H9 (cell line): Measurements from ENCODE around the gene NDUFAF4. TPM values are rescaled to one million over a fixed set of nuclear protein-coding genes. Genes with fewer than 3 reads are reported as not detected.

Source experiments
- DNase-seq: peaks from one replicate; pipeline ENCODE4 v3.0.0-alpha.2; 2017
- H2AFZ ChIP-seq: one replicate; pipeline ENCODE4 v1.6.1; 2013; ENCODE audit warnings: mild to moderate bottlenecking, low read length, control low read depth, moderate library complexity
- H2AK5ac ChIP-seq: 2 replicates; pipeline ENCODE4 v1.6.1; 2013; ENCODE audit warnings: low read length, control low read depth, mixed read lengths; ENCODE audit not compliant: insufficient read length
- H2BK120ac ChIP-seq: one replicate; pipeline ENCODE4 v1.6.1; 2013; ENCODE audit warnings: low read depth, mild to moderate bottlenecking, low read length, control low read depth, inconsistent platforms; ENCODE audit not compliant: poor library complexity, severe bottlenecking
- H2BK12ac ChIP-seq: 2 replicates; pipeline ENCODE4 v1.6.1; 2013; ENCODE audit warnings: low read length, control low read depth, mixed read lengths, low read depth; ENCODE audit not compliant: insufficient read length
- H2BK15ac ChIP-seq: 2 replicates; pipeline ENCODE4 v1.6.1; 2013; ENCODE audit warnings: low read depth, low read length, control low read depth
- H2BK20ac ChIP-seq: one replicate; pipeline ENCODE4 v1.6.1; 2013; ENCODE audit warnings: low read depth, mild to moderate bottlenecking, low read length, control low read depth, inconsistent platforms; ENCODE audit not compliant: poor library complexity, severe bottlenecking
- H2BK5ac ChIP-seq: 2 replicates; pipeline ENCODE4 v1.6.1; 2013; ENCODE audit warnings: low read length, control low read depth, mixed read lengths; ENCODE audit not compliant: insufficient read length
- H3K14ac ChIP-seq: 2 replicates; pipeline ENCODE4 v1.6.1; 2013; ENCODE audit warnings: low read length, control low read depth; ENCODE audit not compliant: insufficient read depth
- H3K18ac ChIP-seq: 2 replicates; pipeline ENCODE4 v1.6.1; 2013; ENCODE audit warnings: low read depth, mild to moderate bottlenecking, mixed read lengths, low read length, control low read depth; ENCODE audit not compliant: insufficient read length
- H3K23ac ChIP-seq: 2 replicates; pipeline ENCODE4 v1.6.1; 2013; ENCODE audit warnings: low read length, control low read depth, mixed read lengths, low read depth; ENCODE audit not compliant: insufficient read length
- H3K23me2 ChIP-seq: 2 replicates; pipeline ENCODE4 v1.6.1; 2013; ENCODE audit warnings: low read depth, mild to moderate bottlenecking, mixed read lengths, low read length, control low read depth; ENCODE audit not compliant: insufficient read length, poor library complexity, severe bottlenecking
- H3K27ac ChIP-seq: 2 replicates; pipeline ENCODE4 v1.5.1; 2013; ENCODE audit warnings: low read length, control low read depth, mixed read lengths, low read depth; ENCODE audit not compliant: insufficient read length
- H3K27me3 ChIP-seq: 2 replicates; pipeline ENCODE4 v1.6.1; 2013; ENCODE audit warnings: low read length, control low read depth, inconsistent platforms; ENCODE audit not compliant: insufficient read depth
- H3K4ac ChIP-seq: 2 replicates; pipeline ENCODE4 v1.6.1; 2013; ENCODE audit warnings: low read depth, mild to moderate bottlenecking, control low read depth, inconsistent platforms, low read length, moderate library complexity
- H3K4me1 ChIP-seq: 2 replicates; pipeline ENCODE4 v1.6.1; 2013; ENCODE audit warnings: low read length, control low read depth, inconsistent platforms; ENCODE audit not compliant: insufficient read depth
- H3K4me2 ChIP-seq: 2 replicates; pipeline ENCODE4 v1.6.1; 2013; ENCODE audit warnings: low read length, control low read depth, mixed read lengths; ENCODE audit not compliant: insufficient read length, insufficient read depth
- H3K56ac ChIP-seq: 2 replicates; pipeline ENCODE4 v1.6.1; 2013; ENCODE audit warnings: low read depth, mild to moderate bottlenecking, mixed read lengths, low read length, control low read depth; ENCODE audit not compliant: insufficient read length
- H3K79me1 ChIP-seq: 2 replicates; pipeline ENCODE4 v1.6.1; 2013; ENCODE audit warnings: low read depth, mild to moderate bottlenecking, moderate library complexity, low read length, control low read depth, inconsistent platforms; ENCODE audit not compliant: insufficient read depth, poor library complexity, severe bottlenecking
- H3K79me2 ChIP-seq: 2 replicates; pipeline ENCODE4 v1.6.1; 2013; ENCODE audit warnings: low read length, control low read depth, inconsistent platforms; ENCODE audit not compliant: insufficient read depth
- H3K9ac ChIP-seq: 2 replicates; pipeline ENCODE4 v1.6.1; 2013; ENCODE audit warnings: low read length, control low read depth, mixed read lengths; ENCODE audit not compliant: insufficient read length; ENCODE audit errors: extremely low read depth
- H3K9me3 ChIP-seq: one replicate; pipeline ENCODE4 v1.6.1; 2013; ENCODE audit warnings: low read depth, low read length, inconsistent platforms; ENCODE audit not compliant: control insufficient read depth
- H3T11ph ChIP-seq: one replicate; pipeline ENCODE4 v1.6.1; 2013; ENCODE audit warnings: mild to moderate bottlenecking, low read length, control low read depth, inconsistent platforms
- H4K20me1 ChIP-seq: one replicate; pipeline ENCODE4 v1.6.1; 2013; ENCODE audit not compliant: control insufficient read depth, insufficient read length, insufficient read depth
- H4K5ac ChIP-seq: 2 replicates; pipeline ENCODE4 v1.6.1; 2013; ENCODE audit warnings: low read depth, mild to moderate bottlenecking, mixed read lengths, low read length, control low read depth; ENCODE audit not compliant: insufficient read length
- H4K8ac ChIP-seq: replicated peaks from 2 replicates; pipeline ENCODE4 v1.6.1; 2013; ENCODE audit warnings: low read length, control low read depth, mixed read lengths, low read depth; ENCODE audit not compliant: insufficient read length
- H4K91ac ChIP-seq: 2 replicates; pipeline ENCODE4 v1.6.1; 2013; ENCODE audit warnings: low read depth, mild to moderate bottlenecking, moderate library complexity, mixed read lengths, low read length, control low read depth; ENCODE audit not compliant: insufficient read length
- H3K27ac Mint-ChIP-seq, 3 experiments: 2 replicates in 2 of 3; 3 replicates in 1 of 3; pipeline ENCODE4 v1.8.0; 2020 to 2021; ENCODE audit warnings: mixed read lengths in 3 of 3, mild to moderate bottlenecking in 1 of 3, moderate library complexity in 1 of 3
- H3K27me3 Mint-ChIP-seq: 2 replicates; pipeline ENCODE4 v1.8.0; 2021; ENCODE audit warnings: low read depth, mild to moderate bottlenecking, moderate library complexity, mixed read lengths
- H3K36me3 Mint-ChIP-seq, 3 experiments: 2 replicates in 2 of 3; 3 replicates in 1 of 3; pipeline ENCODE4 v1.8.0; 2020 to 2021; ENCODE audit warnings: low read depth in 3 of 3, mixed read lengths in 3 of 3; ENCODE audit not compliant: insufficient read depth in 1 of 3
- H3K4me1 Mint-ChIP-seq, 2 experiments: 2 replicates each; pipeline ENCODE4 v1.8.0; 2020; ENCODE audit warnings: mixed read lengths in 2 of 2
- H3K4me3 Mint-ChIP-seq, 2 experiments: 2 replicates in 1 of 2; 3 replicates in 1 of 2; pipeline ENCODE4 v1.8.0; 2020 to 2021; ENCODE audit warnings: mild to moderate bottlenecking in 2 of 2, mixed read lengths in 2 of 2, moderate library complexity in 1 of 2
- H3K9me3 Mint-ChIP-seq, 2 experiments: 2 replicates in 1 of 2; 3 replicates in 1 of 2; pipeline ENCODE4 v1.8.0; 2020; ENCODE audit warnings: mild to moderate bottlenecking in 2 of 2, mixed read lengths in 2 of 2, moderate library complexity in 1 of 2
- WGBS: extraction: QIAGEN DNeasy Blood & Tissue Kit; methylation state at CpG from one replicate; pipeline ENCODE4 v1.1.7; 2013; ENCODE audit warnings: missing lambda C conversion rate, low lambda C conversion rate, mixed read lengths; ENCODE audit not compliant: insufficient read length; ENCODE audit errors: extremely low coverage; 5-methylcytosine and 5-hydroxymethylcytosine counted together
- total RNA-seq: library from RNA; stranded (reverse); gene quantifications from 2 replicates; pipeline ENCODE4 v1.2.1, GENCODE V29; 2021
- TF ChIP-seq, protein P1 (sequence below): fragments of 200-600 bp; sonication (generic); conservative IDR thresholded peaks from 3 replicates; pipeline ENCODE4 v1.8.0; 2021; ENCODE audit warnings: antibody characterized with exemption, mild to moderate bottlenecking

NDUFAF4 gene
- total RNA-seq, 1 experiment from 2014 or later: 86.6 TPM

DNA sequence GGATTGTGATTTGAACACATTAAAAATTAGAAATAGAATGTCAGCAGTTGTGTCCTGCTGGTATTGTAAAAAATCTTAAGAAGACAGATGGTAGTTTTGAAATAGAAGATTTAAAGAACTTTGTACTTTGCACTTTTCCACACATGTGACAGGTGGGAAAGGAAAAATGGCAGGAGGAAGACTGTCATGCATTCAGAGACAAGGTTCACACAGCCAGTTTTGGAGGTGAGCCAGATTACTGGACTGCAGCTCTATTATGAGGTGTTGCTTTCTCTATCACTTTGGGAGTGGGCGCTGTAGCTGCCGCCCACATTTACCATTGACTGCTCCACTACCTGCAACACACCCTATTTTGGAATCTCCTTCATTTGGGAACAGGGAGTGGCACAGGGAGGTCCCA lies 12.1 kb upstream of the NDUFAF4 start:
- Mint-ChIP-seq H3K27ac (no peak overlapping the region), H3K36me3 (no peaks in the 10 kb centered on the region), H3K9me3 (no peaks in the 10 kb centered on the region), H3K4me3 (no peak overlapping the region), H3K27me3 (peaks cover 3% of the 10 kb centered on the region), H3K4me1 (peaks cover 4% of the 10 kb centered on the region in 2 experiments; a peak in 2 of 4 replicates)
- H3K4me1 ChIP-seq: no peaks in the 10 kb centered on the region
- H4K91ac ChIP-seq: no peak overlapping the region
- H3K9ac ChIP-seq: no peak overlapping the region
- H2AFZ ChIP-seq: no peak overlapping the region
- H3K23ac ChIP-seq: no peak overlapping the region
- no peak overlapping the region for H3K4ac ChIP-seq
- H3K56ac ChIP-seq: no peak overlapping the region
- no peak overlapping the region for H3K14ac ChIP-seq
- whole genome bisulfite sequencing: no CpG with 5 or more reads among the region's 2 CpGs
- TF ChIP-seq, protein P1, sequence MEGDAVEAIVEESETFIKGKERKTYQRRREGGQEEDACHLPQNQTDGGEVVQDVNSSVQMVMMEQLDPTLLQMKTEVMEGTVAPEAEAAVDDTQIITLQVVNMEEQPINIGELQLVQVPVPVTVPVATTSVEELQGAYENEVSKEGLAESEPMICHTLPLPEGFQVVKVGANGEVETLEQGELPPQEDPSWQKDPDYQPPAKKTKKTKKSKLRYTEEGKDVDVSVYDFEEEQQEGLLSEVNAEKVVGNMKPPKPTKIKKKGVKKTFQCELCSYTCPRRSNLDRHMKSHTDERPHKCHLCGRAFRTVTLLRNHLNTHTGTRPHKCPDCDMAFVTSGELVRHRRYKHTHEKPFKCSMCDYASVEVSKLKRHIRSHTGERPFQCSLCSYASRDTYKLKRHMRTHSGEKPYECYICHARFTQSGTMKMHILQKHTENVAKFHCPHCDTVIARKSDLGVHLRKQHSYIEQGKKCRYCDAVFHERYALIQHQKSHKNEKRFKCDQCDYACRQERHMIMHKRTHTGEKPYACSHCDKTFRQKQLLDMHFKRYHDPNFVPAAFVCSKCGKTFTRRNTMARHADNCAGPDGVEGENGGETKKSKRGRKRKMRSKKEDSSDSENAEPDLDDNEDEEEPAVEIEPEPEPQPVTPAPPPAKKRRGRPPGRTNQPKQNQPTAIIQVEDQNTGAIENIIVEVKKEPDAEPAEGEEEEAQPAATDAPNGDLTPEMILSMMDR: no peak
- H3T11ph ChIP-seq: no peak overlapping the region
- no peak overlapping the region for H2BK15ac ChIP-seq
- no peaks in the 10 kb centered on the region for H3K9me3 ChIP-seq
- no peak overlapping the region for H2BK120ac ChIP-seq
- no peak for DNase-seq
- H3K23me2 ChIP-seq: no peaks in the 10 kb centered on the region
- no peaks in the 10 kb centered on the region for H3K79me2 ChIP-seq
- H2BK12ac ChIP-seq: no peak overlapping the region
- H4K5ac ChIP-seq: no peak overlapping the region
- H3K27ac ChIP-seq: no peak overlapping the region
- H4K8ac ChIP-seq: no peak overlapping the region
- H2BK20ac ChIP-seq: no peak overlapping the region
- no peak overlapping the region for H3K4me2 ChIP-seq
- H2BK5ac ChIP-seq: no peak overlapping the region
- no peak overlapping the region for H2AK5ac ChIP-seq
- no peaks in the 10 kb centered on the region for H4K20me1 ChIP-seq
- no peaks in the 10 kb centered on the region for H3K27me3 ChIP-seq
- H3K18ac ChIP-seq: no peak overlapping the region
- no peaks in the 10 kb centered on the region for H3K79me1 ChIP-seq
